Amniotic stem cell (primary cell): Measurements from ENCODE around the gene PCSK1.

ENCODE experiments used
- DNase-seq: peaks from one replicate; lab custom pipeline; 2025; lab: John Stamatoyannopoulos, UW

The PCSK1 gene

DNA sequence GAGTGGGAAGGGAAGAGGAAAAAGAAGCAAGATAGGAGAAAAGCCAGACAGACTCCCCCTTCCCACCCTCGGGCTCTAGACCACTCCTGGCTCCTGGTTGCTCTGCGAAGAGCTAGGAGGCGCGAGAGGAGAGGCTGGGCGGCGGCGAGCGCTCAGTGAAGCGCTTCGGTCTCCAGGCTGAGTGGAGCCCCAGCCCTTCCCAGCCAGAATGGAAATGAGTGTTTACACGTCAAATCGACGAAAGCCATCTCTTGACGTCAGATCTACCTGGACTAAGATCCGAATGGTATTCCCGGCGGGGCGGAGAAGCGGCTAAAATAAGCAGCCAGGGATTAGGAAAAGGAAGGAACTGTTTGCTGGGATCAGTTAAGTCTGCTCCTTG lies at the start of gene PCSK1:
TSS of gene PCSK1 (minus strand) at position 183 of the 382 bp plus-strand sequence. CDS start 206 bp downstream, outside the sequence.
- no peak for DNase-seq

DNA sequence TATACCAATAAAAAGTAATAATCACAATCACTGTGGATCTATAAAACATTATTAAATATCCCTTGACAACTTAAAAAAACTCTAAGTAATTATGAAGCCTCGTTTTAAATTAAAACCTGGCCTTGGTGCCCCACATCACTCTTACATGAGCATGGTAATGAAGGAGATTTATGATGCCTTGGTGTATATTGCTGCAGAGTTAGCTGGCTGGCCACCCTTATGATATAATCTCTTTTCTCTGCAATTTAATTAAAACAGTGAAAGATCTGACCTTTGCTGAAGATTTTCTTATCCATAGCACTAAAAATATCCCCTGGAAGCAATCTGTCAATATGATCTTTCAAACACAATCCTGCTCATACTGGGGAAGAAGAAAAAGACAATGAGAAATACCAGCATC lies 48.8 kb upstream of the PCSK1 start:
- DNase-seq = no peak

DNA sequence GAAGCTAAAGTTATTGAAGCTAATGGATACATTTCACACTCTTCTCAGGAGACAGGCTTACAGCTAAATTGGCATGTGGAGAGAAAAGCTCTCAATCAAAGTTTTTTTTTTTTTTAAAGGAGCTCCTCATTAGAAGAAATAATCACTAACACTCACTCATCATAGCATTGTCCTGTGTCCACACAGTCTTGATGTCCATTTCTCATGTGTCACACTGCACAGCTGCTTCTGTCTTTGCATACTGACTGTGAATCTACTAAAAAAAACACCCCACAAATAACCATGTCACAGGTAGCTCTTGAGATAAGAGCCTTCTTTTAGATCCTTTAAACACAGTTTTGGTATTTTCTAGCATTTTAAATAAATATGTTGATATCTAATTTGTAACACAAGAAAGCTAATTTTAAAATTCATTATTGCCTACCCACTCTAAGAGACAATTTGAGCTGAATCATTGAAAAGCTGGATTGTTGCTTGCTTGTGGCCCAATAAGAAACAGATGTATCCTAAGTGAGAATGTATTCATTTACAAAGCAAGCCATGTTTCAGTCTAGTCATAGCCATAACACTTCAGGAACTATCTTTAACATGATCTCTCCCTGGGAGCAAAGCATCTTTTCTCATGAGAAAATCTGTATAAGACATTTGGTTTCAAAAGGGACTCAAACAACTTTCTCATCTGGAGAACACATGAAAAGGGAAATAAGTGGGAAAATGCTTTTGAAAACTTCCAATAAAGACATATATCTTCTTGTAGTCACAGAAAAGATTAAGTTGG lies 48.1 kb upstream of the PCSK1 start:
- DNase-seq = no peak

DNA sequence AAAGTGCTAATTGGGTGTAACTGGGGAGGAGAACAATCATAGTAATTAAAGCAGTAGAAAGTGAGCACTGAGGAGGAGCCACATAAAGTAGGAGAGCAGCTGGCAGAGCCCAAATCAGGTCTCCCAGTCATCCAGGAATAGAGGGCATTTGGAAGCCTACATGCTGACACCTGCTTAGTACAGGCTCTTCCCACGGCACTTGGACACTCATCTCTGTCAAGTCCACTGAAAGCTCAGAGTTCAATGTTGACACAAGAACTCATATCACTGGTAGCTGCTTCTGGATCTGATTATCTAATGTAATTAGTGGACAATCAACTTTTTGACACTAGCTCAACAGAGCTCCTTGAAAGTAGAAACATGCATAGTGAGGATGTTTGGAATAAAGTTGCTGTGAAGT lies 45.9 kb upstream of the PCSK1 start:
- DNase-seq = no peak

DNA sequence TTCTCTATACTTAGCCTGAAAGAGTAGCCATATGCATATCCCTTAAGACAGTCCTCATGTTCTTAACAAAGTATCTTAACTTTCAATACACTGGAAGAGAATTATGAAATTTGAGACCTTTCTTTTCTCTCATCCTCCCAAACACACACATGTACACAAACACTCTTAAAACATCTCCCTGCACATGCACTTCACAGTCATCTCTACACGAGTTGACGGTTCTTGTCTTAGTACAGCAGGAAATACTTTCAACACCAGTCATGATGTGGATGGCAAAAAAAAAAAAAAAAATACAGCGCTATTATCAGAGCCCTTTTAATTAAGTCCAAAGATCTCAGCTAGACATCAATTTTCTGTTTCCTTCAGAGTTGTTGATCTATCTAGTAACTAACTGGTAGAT lies 43.6 kb upstream of the PCSK1 start:
- DNase-seq = no peak

DNA sequence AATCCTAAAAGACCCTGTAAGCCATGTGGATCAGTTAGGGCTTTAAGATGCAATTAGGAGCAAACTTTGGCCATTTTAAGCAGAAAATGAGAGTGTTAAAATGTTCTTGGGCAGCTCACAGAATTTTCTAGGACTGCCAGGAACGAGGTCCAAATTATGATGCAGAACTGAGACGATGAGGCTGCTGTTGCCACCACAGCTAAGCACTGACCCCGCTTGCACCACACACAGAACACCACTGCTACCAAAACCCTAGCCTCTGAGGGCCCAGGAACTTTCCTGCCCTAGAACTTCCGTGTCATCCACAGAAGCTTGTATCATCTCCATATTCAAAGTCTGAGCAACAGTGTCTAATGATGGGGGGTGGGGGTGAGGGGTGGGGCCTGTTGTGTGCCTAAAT lies 41.0 kb upstream of the PCSK1 start:
- DNase-seq = no peak

DNA sequence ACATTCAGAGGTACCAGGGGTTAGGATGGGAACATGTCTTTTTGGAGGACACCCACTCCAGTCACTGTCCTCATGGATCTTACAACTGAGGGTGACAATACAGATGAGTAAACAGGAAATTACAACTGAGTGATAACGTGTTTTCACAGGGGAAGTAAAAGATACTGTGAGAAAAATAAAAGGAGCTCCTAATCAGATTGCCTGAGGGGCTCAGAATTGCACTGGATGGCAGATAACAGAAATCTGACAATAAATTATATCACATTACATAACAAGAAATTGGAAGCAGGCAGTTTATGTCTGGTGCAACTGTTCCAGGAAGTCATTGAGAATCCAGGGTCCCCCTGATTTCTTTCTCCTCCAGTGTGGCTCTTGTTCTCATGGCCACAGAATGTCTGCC lies 40.1 kb upstream of the PCSK1 start:
- no peak for DNase-seq

DNA sequence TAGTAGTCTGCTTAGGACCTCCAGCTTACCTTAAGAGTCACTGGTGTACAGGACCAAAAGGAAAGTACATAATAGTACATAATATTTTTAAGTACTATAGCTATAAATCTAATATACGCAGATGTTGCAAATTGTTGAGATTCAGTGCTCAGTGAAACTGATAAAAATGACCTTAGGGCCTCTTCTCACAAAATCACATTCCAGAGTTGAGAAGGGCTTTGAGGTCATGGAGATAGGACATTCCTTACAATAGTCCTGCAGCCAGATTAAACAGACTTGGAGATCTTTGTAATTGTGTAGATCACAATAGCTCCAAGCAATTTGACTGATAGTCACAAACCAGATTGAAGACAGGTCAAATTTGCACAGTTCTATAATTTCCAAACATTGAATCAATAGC lies 37.7 kb upstream of the PCSK1 start:
- DNase-seq = no peak

DNA sequence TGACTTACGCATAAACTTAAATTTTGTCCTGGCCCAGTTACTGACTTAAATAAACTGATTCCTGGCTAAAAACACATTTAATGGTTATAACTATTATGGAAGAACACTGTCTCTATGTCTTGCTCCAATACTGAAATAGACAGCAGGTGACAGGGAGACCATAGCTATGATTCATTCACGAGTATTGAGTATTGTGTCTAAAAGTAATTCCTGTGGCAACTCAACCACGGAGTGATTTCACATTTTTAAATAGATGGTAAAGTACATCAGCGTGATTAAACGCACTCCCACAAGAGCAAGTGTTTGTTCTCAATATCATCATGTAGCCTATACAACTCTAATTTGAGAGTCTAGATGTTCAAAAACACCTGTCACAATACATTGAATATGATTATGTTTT lies 35.9 kb upstream of the PCSK1 start:
- DNase-seq = no peak

DNA sequence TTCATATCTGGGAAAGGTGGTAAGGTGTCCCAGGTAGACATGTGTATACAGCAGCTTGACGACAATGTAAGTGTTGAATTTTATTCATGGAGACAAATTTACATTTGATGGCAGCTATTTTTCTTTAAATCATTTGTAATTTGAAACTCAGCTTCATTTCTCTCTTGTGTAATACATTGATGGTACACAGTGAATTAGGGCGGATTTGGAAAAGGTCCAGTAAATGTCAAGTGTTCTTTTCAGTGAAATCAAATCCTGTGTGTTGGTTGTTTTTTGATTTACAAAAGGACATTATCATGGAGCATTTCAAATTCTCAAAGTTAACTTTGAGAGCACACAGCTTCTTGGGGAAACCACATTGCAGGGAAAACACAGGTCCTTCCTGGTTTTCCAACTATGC lies 30.0 kb upstream of the PCSK1 start:
- no peak for DNase-seq

DNA sequence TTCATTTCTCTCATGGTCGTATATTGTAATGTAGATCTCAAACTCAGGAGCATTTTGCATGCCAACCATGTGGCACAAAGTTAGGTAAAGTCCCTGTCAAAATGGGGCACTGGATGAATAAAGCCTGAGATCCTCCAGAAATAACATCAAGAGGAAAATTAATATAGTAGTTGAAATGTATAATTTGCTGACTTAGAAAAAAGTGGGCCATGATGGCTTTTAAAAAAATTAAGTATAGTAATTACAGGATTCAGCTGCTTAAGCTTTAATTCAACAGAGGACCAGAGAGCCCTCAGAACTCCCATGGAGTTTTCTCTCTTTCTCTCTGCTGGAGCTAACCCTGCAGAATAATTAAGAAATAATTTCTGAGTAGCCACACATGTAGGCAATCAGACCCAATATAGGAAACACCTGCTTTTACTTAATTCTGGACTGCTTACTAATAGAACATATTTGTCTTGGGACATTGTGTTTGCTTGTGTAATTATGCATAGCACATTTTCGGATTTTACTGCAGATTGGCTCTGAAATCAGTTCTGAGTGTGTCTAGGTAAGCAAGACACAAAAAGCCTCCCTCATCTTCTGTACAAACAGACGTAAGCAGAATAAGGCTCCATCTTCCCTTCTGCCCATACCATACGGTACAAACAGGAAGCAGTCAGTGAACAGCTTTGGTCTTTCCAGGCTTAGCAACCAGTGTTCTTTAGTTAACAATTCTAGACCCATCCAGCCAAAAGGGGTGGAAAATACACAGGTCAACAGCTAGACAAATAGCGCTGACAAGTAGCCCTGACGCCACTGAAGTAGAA lies 26.5 kb upstream of the PCSK1 start:
- no peak for DNase-seq

DNA sequence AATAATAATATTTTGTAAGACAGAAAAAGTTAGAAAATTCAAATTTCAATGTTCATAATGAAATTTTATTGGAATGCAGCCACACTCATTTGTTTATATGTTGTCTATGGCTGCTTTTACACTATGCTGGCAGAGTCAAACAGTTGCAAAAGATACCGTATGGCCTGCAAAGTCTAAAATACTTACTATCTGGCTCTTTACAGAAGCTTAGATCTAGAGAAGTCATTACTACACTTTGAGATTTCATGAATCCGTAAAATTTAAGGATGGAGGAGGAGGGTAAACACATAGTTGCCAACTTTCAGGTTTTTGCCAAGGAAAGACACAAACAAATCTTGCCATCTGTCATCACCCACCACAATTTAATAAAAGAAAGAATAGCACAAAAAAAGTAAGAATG lies 25.1 kb upstream of the PCSK1 start:
- no peak for DNase-seq

DNA sequence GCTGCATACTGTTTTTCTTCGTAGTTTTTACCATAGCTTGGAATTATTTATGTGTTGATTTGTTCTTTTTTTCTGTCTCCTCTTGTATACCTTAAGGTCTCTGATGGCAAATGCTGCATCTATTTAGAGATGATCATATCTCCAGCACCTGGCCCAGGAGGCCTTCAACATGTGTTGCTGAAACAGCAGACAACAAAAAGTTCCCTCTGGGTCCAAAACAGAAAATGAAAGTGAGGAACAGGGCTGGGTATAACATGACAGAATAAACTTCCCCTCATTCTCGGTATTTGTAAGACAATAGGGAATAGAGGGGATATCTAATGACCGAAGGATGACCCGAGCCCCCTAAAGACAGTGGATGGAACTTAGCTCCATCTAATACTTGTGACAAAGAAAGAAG lies 22.7 kb upstream of the PCSK1 start:
- DNase-seq = no peak

DNA sequence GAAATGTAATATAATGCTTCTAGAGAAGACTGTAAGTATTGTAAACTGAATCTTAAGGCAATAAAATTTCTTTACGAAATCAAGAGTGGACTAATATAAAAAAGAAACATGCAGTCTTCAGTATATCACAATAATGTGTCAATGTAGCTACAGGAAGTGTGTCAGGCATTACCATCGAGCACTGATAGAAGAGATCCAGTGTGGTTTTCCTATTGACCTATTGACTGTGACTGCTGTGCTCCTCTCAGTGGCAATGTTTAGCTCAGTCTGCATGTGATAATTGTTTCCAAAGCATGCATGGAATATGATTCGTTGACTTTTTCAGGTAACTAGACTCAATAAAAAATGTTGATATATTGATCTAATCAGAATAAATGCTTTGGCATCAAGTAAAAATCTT lies 20.3 kb upstream of the PCSK1 start:
- no peak for DNase-seq

DNA sequence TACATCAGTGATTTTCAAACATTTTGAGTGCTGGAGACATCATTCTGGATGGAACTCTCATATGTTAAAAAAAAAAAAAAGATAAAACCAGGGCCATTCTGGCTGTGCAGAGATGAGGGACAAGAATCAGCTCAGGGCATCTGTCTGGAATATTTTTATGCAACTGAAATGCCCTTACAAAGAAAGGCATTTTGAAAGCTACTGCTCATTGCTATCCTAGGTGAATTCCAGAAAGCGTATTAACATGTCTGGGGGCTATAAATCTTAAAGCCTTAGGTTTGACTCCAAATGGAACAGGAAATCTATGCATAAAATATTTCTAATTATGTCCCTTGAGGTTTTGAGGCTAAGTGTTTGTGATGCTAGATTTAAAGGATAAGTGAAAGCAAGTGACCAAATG lies 14.9 kb upstream of the PCSK1 start:
- DNase-seq = no peak

DNA sequence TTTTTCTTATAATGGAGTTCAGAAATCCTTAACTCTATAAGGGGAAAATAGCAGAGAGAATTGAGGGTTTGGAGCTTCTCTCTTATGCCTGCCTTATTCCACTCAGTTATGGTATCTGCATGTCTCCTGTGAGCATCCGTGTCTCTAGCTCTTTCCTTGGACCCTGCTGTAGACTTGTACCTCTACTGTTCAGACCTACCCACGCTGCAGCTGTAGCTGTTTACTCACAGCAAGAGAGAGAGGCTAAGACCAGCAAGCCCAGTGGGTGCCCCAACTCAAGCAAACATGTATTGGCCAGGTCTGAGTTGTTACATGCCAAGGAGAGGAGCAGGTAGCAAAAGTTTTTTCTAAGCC lies 7.1 kb upstream of the PCSK1 start:
- DNase-seq = no peak

DNA sequence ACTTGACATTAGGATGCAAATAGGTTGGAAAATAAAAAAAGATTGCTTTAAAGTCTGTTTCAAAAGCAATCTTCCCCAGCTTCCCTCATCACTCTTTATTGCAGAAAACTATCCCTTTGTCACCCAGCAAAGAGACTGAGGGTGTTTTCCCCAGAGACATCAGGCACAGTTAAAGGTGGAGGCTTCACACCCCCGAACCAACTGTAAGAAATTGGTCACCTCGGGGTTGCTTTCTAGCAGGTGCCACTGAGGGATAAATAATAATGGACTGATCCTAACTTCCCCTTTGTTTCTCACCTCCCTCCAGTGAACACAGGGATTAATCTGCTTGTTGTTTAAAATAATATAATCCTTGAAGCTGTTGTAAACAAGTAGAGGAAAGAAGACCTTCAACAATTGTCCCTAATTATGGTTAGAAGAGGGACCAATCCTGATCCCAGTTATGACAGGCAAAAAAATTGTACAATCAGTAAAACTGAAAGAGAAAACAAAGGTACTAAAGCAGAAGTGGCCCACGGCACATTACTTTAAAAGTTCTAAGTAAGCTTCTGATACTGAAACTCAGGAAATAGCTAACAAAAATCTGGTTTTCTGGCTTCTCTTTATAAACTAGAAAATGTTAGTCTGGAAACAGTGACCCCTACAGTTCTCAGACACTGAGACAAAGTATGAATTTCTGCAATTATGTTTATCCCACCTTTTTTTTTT lies 6.6 kb upstream of the PCSK1 start:
- DNase-seq = no peak

DNA sequence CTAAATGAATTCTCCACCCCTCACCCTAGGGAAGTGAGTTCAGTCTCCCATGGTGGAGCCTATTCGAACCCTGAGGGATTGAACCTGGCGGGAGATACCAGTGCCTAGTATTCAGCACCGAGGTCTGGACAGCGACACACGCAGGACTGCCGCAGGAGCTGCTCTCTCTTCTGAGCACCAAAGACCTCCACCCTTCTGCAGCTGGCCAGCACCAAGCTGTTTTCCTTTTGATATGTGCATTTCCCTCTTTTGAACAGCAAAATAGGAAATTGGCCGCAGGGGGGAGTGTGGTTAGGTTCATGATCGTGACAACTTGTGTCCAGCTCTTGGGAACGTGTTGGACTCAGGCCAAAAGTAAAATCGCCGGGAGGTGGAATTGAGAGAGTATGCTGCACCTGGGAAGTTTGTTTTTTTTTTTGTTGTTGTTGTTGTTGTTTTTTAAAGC lies 1.2 kb upstream of the PCSK1 start:
- DNase-seq = peak; percentile 50

DNA sequence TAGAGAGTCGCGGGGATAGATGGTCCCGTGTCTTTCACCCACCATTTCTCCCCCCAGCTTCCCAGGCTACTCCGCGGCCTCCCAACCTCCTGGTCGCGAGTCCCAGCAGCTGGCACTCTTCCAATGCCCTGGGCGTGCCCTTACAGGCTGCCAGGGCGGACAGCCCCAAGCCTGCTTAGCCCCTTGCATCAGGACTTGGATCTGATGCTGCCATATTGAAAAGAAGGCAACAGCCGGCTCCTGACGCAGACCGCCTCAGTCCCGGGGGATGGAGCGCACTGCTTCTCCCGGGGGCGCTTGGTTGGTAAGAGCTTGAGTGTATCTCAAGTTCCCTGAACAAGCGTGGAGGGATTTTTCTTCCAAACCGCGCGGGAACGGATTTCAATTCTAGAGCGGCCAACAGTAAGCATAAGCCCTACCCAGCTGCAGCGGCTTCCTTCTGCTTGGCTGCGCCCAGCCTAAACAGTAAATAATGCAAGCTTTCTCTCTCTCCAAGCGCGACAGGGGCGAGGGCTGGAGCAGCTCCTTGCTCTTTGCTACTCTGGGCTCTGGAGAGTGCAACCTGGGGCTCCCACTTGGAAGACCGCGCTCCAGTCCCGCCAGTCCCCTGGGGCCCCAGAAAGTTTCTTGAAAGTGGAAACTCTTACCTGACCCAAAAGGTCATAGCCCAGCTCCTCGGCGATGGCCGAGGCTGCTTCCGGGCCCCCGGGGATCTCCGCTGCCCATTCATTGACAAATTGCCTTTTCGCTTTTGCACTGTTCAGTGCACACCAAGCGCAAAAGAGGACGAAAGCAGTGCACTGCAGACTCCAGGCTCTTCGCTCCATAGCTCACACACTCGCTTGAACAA lies 607 bp downstream of the PCSK1 start:
- DNase-seq = no peak

DNA sequence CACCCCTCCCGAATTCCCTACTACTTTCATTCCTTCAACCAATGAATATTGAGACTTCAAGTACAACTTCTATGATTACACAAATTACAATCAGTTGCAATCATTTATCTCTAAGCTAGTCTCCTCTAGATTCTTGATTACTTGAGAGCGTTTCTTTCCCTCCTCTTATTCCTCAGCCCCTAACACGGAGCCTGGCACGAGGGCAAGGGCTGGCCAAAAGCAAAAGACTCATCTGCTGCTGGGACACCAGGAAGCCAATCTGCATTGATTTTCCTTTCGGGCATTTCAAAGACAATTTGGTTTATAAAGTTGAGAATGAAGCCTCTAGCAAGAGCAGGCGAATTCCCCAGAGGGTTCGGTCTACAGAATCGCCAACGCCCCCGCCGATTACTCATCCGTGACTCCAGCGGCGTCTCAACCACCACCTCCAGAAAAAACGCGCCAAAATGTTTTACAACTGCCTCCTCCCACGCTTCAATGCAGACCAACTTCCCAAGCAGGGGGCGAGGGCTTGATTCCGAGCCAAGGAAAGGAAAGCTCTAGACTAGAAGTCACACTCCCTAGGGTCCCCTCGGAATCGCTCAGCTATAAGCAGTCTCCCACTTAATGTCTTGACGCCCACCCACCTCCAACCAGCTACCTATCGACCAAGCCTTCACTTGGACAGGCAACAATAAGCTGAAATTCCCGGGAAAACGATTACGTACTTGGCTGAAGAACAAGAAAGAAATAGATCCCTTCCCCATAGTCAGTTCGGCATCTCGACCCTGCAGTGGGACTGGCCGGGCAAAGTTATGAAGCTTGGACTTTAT lies 1.5 kb downstream of the PCSK1 start:
- no peak for DNase-seq

DNA sequence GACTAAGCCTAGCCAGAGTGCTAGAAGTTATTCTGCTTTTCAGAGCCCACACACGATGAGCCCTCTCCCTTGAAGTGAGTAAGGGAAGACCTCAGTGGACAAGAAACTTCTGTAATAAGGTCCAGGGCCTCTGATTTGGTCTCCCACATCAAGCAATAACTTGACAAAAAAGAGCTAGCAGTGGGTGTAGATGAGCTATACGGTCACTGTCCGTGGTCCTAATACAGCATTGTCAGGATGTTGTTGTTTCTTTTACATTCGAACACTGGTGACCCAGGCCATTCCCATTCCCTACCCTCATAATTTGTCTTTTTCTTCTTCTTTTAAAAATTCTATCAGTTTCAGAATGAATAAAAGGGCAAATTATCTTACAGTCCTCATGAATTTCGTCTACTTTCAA lies 5.2 kb downstream of the PCSK1 start:
- no peak for DNase-seq
